Lower leg skin (tissue), 3 donors: ENCODE measurements around the gene VIPR1.

Experiments
- POLR2A ChIP-seq, 2 donors: fragments of 450-650 bp; IDR thresholded peaks; one replicate each; pipeline ENCODE4 v1.6.1; 2016 to 2017; ENCODE audit warnings: antibody characterized with exemption in 2 of 2, mild to moderate bottlenecking in 1 of 2, moderate library complexity in 1 of 2
- TF ChIP-seq, protein P1 (sequence below), 3 donors: fragments of 450-650 bp; IDR thresholded peaks; one replicate each; pipeline ENCODE4 v1.5.1; 2016; ENCODE audit warnings: antibody characterized with exemption in 3 of 3, mild to moderate bottlenecking in 3 of 3, moderate library complexity in 2 of 3

DNA sequence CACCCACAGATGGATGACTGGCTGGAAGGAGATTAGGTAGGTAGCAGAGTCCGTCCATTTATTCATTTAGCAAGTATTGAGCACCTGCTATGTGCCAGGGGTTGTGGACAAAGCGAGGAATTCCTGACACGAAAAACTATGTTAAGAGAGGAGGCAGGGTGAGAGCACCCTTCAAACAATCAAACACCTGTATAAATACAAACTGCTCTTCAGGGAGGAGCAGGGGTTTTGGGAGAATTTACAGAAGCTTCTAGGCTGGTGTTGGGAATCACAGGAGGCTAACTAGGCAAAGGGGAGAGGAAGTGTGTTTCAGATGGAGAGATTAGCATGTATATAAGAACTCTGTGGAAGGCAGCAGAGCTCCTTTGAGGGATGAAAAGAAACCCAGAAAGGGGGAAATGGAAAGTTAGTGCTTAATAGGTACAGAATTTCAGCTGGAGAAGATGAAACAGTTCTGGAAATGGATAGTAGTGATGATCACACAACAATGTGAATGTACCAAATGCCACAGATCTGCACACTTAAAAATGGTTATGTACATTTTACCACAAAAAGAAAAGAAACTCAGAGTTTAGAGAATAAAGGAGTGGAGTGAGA lies 80.1 kb downstream of the VIPR1 start:
- TF ChIP-seq, protein P1, sequence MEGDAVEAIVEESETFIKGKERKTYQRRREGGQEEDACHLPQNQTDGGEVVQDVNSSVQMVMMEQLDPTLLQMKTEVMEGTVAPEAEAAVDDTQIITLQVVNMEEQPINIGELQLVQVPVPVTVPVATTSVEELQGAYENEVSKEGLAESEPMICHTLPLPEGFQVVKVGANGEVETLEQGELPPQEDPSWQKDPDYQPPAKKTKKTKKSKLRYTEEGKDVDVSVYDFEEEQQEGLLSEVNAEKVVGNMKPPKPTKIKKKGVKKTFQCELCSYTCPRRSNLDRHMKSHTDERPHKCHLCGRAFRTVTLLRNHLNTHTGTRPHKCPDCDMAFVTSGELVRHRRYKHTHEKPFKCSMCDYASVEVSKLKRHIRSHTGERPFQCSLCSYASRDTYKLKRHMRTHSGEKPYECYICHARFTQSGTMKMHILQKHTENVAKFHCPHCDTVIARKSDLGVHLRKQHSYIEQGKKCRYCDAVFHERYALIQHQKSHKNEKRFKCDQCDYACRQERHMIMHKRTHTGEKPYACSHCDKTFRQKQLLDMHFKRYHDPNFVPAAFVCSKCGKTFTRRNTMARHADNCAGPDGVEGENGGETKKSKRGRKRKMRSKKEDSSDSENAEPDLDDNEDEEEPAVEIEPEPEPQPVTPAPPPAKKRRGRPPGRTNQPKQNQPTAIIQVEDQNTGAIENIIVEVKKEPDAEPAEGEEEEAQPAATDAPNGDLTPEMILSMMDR (IDR thresholded peaks at IDR 0.05), result no peak
- no peak for TF ChIP-seq POLR2A (IDR thresholded peaks at IDR 0.05)
